Prostate gland (tissue), 2 donors: ENCODE data around the gene IFT27.

Experiments
- POLR2AphosphoS5 ChIP-seq: sonication (generic); formaldehyde crosslinking; IDR thresholded peaks from one replicate; pipeline ENCODE4 v1.6.1; 2017; ENCODE audit warnings: antibody characterized with exemption
- TF ChIP-seq, protein P1 (sequence below), 4 experiments: fragments of 200-600 bp in 2 of 4; fragments of 450-650 bp in 2 of 4; sonication (generic) in 2 of 4; IDR thresholded peaks; 1 replicate in 3 of 4; 2 replicates in 1 of 4; pipeline ENCODE4 v1.5.1; 2016 to 2019; ENCODE audit warnings: antibody characterized with exemption in 4 of 4, mild to moderate bottlenecking in 2 of 4, moderate library complexity in 2 of 4

DNA sequence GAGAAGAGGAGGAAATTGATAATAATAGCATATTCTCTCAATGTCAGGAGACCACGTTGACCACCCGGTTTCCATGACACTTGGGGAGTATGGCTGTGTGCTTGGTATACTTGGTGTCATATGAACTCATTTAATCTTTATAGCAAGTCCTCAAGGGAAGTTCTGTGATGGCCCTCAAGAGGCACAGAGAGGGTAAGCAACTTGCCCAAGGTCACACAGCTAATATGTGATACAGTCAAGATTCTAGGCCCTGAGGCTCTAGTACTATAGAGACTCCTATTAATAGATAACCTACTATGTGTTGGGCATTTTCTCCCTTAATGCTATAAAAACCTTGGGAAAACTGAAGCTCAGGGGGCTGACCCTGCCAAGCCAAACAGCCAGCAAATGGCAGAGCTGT is 61.8 kb downstream of the IFT27 start:
- TF ChIP-seq, protein P1, sequence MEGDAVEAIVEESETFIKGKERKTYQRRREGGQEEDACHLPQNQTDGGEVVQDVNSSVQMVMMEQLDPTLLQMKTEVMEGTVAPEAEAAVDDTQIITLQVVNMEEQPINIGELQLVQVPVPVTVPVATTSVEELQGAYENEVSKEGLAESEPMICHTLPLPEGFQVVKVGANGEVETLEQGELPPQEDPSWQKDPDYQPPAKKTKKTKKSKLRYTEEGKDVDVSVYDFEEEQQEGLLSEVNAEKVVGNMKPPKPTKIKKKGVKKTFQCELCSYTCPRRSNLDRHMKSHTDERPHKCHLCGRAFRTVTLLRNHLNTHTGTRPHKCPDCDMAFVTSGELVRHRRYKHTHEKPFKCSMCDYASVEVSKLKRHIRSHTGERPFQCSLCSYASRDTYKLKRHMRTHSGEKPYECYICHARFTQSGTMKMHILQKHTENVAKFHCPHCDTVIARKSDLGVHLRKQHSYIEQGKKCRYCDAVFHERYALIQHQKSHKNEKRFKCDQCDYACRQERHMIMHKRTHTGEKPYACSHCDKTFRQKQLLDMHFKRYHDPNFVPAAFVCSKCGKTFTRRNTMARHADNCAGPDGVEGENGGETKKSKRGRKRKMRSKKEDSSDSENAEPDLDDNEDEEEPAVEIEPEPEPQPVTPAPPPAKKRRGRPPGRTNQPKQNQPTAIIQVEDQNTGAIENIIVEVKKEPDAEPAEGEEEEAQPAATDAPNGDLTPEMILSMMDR (IDR thresholded peaks at IDR 0.05), result no peak
- TF ChIP-seq POLR2AphosphoS5, result no peak
